Measurements from ENCODE around the gene MEPE. TPM values are rescaled to one million over a fixed set of nuclear protein-coding genes. Genes with fewer than 3 reads are reported as not detected.

Gene MEPE
- total and polyA plus RNA-seq, 10 of the 15 experiments (the other 5 are each of a cell fraction or from before 2014, with no cell fraction given), result not detected

DNA sequence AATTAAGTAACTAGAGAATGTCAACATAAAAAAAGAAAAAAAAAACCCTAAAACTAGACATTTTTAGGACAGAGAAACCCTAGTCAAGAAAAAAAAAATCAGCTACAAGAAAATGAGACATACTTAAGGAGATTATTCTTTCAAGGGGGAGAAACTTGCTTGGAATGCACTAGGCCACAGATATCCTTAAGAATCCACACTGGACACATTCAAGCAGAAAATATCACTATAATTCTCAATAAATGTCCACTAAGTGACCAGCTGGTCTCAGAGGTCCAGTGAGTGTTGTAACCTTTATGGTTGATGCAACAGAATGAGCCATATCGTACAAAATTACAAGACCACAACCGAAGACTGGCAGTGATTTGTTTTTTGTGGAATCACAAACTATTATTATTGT, 49.0 kb upstream of the MEPE start:
- no TSS peak for BruUV-seq (replicated peaks)
- POLR2A ChIA-PET, result no interaction called here

More for the DNA sequence above, 49.0 kb upstream of the MEPE start:
- no peak overlapping the region for H3K27ac ChIP-seq (ENCODE audit: control insufficient read depth, insufficient read depth)
- SMC1A ChIA-PET (ENCODE audit: uncharacterized antibody, unreplicated experiment), result no interaction called here
- no peak overlapping the region for H3K4me3 ChIP-seq
- TF ChIP-seq SMAD5 (IDR thresholded peaks at IDR 0.05; ENCODE audit: low read depth) (no peak), ZZZ3 (IDR thresholded peaks at IDR 0.05; ENCODE audit: control insufficient read depth, insufficient read length, low read depth) (no peak), KLF5 (IDR thresholded peaks at IDR 0.05; ENCODE audit: partially characterized antibody) (no peak)
- TF ChIP-seq, protein P1, sequence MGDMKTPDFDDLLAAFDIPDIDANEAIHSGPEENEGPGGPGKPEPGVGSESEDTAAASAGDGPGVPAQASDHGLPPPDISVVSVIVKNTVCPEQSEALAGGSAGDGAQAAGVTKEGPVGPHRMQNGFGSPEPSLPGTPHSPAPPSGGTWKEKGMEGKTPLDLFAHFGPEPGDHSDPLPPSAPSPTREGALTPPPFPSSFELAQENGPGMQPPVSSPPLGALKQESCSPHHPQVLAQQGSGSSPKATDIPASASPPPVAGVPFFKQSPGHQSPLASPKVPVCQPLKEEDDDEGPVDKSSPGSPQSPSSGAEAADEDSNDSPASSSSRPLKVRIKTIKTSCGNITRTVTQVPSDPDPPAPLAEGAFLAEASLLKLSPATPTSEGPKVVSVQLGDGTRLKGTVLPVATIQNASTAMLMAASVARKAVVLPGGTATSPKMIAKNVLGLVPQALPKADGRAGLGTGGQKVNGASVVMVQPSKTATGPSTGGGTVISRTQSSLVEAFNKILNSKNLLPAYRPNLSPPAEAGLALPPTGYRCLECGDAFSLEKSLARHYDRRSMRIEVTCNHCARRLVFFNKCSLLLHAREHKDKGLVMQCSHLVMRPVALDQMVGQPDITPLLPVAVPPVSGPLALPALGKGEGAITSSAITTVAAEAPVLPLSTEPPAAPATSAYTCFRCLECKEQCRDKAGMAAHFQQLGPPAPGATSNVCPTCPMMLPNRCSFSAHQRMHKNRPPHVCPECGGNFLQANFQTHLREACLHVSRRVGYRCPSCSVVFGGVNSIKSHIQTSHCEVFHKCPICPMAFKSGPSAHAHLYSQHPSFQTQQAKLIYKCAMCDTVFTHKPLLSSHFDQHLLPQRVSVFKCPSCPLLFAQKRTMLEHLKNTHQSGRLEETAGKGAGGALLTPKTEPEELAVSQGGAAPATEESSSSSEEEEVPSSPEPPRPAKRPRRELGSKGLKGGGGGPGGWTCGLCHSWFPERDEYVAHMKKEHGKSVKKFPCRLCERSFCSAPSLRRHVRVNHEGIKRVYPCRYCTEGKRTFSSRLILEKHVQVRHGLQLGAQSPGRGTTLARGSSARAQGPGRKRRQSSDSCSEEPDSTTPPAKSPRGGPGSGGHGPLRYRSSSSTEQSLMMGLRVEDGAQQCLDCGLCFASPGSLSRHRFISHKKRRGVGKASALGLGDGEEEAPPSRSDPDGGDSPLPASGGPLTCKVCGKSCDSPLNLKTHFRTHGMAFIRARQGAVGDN (IDR thresholded peaks at IDR 0.05), result no peak
- TF ChIP-seq, protein P2, sequence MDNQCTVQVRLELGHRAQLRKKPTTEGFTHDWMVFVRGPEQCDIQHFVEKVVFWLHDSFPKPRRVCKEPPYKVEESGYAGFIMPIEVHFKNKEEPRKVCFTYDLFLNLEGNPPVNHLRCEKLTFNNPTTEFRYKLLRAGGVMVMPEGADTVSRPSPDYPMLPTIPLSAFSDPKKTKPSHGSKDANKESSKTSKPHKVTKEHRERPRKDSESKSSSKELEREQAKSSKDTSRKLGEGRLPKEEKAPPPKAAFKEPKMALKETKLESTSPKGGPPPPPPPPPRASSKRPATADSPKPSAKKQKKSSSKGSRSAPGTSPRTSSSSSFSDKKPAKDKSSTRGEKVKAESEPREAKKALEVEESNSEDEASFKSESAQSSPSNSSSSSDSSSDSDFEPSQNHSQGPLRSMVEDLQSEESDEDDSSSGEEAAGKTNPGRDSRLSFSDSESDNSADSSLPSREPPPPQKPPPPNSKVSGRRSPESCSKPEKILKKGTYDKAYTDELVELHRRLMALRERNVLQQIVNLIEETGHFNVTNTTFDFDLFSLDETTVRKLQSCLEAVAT (IDR thresholded peaks at IDR 0.05), result no peak
- H3K79me2 ChIP-seq (ENCODE audit: control insufficient read depth, insufficient read depth, low read length), result no peaks in the 10 kb centered on the region
- ATAC-seq (no peak), FAIRE-seq (no peak), DNase-seq (ENCODE audit: low read depth, low spot score) (no peak)
- intact Hi-C loops (cut with micrococcal nuclease; ENCODE audit: unreplicated experiment), result no loop called here
- no peaks in the 10 kb centered on the region for H3K4me1 ChIP-seq (ENCODE audit: control insufficient read depth, insufficient read depth, low read length)
- H3K27me3 ChIP-seq (replicated peaks in 1 of 2; ENCODE audit: control insufficient read depth in 2 of 2, insufficient read depth in 2 of 2, low read length in 1 of 2), result no peaks in the 10 kb centered on the region
- H3K36me3 ChIP-seq (ENCODE audit: control insufficient read depth in 2 of 2, insufficient read depth in 2 of 2, low read length in 1 of 2), result no peaks in the 10 kb centered on the region
- CTCF ChIA-PET, result no interaction called here
- H3K9ac ChIP-seq (ENCODE audit: control insufficient read depth, insufficient read depth, low read length), result no peak overlapping the region
- H4K20me1 ChIP-seq (ENCODE audit: control insufficient read depth, insufficient read depth), result no peaks in the 10 kb centered on the region
- no peaks in the 10 kb centered on the region for H3K9me3 ChIP-seq (replicated peaks; ENCODE audit: control insufficient read depth, insufficient read depth, low read length)
- 30% methylated on average over 2 of the region's 2 CpGs for WGBS (ENCODE audit: insufficient coverage, insufficient replicate concordance, low lambda C conversion rate, missing lambda C conversion rate)
- H3K4me2 ChIP-seq (ENCODE audit: control insufficient read depth, insufficient read depth), result no peak overlapping the region
- no peak overlapping the region for H2AFZ ChIP-seq (ENCODE audit: control insufficient read depth, low read depth, low read length)
- in situ Hi-C loops (cut with MboI), result no loop called here
- RAD21 ChIA-PET (ENCODE audit: unreplicated experiment), result no interaction called here
